EH (cell line): ENCODE results near the gene DGCR6.
"Not testable (repeated sequence)": the region's sequence is repeated elsewhere in the genome, so short reads cannot be mapped to it uniquely, and the experiment has no call there.

Experiments
- DNase-seq: peaks from one replicate; pipeline ENCODE4 v3.0.0-alpha.2; 2015; ENCODE audit warnings: low read depth

DGCR6 gene

DNA sequence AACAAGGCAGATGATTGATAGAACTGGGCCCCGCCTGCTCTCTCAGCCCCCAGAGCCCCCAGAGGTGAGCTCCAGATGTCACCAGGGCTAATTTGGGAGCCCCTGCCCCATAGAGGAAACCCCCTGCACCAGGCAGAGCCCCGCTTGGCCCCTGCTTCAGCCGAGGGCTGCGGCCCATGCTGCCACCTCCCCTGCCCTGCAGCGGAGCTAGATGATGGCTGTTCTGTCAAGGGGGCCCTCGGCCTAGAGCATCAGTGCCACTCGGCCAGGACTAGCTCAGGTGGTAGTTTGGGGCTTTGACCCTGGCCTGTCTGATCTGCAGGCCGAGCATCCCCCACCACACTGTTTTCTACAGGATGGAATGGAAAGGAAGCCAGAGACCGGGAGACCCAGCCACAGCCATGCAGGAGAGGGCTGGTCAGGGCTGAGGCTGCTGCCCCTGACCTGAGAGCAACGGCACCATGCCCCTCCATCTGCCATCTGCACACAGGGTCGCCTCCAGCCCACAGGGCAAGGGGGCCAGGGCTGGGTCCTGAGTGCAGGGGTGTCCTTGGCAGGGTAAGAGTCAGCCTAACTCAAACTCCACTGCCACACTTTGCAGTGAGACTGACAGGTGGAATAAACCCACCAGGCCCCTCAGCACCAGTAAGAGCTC, 54.2 kb downstream of the DGCR6 start:
- DNase-seq, result not testable (repeated sequence)

DNA sequence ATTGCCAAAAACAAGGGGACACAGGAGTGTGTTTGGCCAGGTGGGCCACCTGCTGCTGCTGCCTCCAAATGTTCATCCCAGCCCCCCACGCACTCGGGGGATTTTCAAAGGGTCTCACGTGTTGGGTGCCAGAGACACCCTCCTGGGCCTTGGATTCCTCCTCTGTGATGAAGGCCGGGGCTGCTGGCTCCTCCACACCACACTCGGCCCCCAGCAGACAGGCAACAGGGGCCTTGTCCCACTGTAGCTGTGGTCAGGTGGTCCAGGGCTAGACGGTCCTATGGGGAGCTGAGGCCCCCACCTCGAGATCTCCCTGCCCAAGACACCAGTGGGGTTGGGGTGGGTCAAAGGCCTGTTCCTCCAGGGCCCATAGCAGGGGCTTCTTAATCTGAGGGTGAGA, 55.1 kb downstream of the DGCR6 start:
- DNase-seq, result not testable (repeated sequence)
